GM12878 (cell line): ENCODE results near the gene EVC. TPM values are rescaled to one million over a fixed set of nuclear protein-coding genes. Genes with fewer than 3 reads are reported as not detected.
A peak's percentile ranks its signal among the peaks of the same experiment; 100 is the strongest.

ENCODE experiments used
- ATAC-seq: fragments of 200-7000 bp; cut with Tn5 transposase; 3 replicates; pipeline ENCODE4 v1.9.1; 2020; ENCODE audit warnings: mild to moderate bottlenecking, moderate library complexity
- BruUV-seq: library from RNA; stranded (reverse); fragments of 400-500 nt; replicated peaks from 2 replicates; lab custom pipeline; 2021; lab: Mats Ljungman, UMichigan
- CTCF ChIA-PET: fragments of 300-600 bp; sonication (Branson Sonifier 250); formaldehyde crosslinking; extraction: SDS; loops from one replicate; lab custom pipeline; 2021; ENCODE audit warnings: inconsistent platforms; lab: Yijun Ruan, JAX
- POLR2A ChIA-PET: fragments of 350-600 bp; formaldehyde crosslinking; extraction: SDS; loops from one replicate; lab custom pipeline; 2021; ENCODE audit warnings: inconsistent platforms; lab: Charles Lee
- RAD21 ChIA-PET: fragments of 300-600 bp; sonication (Branson Sonifier 250); formaldehyde crosslinking; loops from one replicate; lab custom pipeline; 2023; ENCODE audit warnings: antibody characterized with exemption; ENCODE audit not compliant: unreplicated experiment; lab: Charles Lee
- SMC1A ChIA-PET: fragments of 300-600 bp; sonication (Branson Sonifier 250); formaldehyde crosslinking; loops from one replicate; lab custom pipeline; 2023; ENCODE audit not compliant: unreplicated experiment, uncharacterized antibody; lab: Charles Lee
- DNase-seq: peaks from one replicate; pipeline ENCODE4 v3.0.0-alpha.2; 2011; ENCODE audit warnings: low read depth, low spot score
- FAIRE-seq: peaks from 3 replicates; lab custom pipeline; 2011; peaks lifted over from hg19 to GRCh38; lab: Jason Lieb, UNC
- H2AFZ ChIP-seq: 2 replicates; pipeline ENCODE4 v1.6.0; 2011; ENCODE audit warnings: low read depth, low read length, control low read depth; ENCODE audit not compliant: control insufficient read depth
- H3K27ac ChIP-seq: 2 replicates; pipeline ENCODE4 v1.5.1; 2011; ENCODE audit warnings: control low read depth; ENCODE audit not compliant: control insufficient read depth, insufficient read depth
- H3K27me3 ChIP-seq, 2 experiments: replicated peaks in 1 of 2; 2 replicates each; pipeline versions ENCODE4 v1.6.0 to v1.6.1; 2011; ENCODE audit warnings: low read length in 1 of 2; ENCODE audit not compliant: control insufficient read depth in 2 of 2, insufficient read depth in 2 of 2
- H3K36me3 ChIP-seq, 2 experiments: 2 replicates each; pipeline ENCODE4 v1.5.1; 2011; ENCODE audit warnings: low read length in 1 of 2; ENCODE audit not compliant: control insufficient read depth in 2 of 2, insufficient read depth in 2 of 2
- H3K4me1 ChIP-seq: 2 replicates; pipeline ENCODE4 v1.6.1; 2011; ENCODE audit warnings: mild to moderate bottlenecking, low read length, moderate library complexity, mixed read lengths; ENCODE audit not compliant: control insufficient read depth, insufficient read depth
- H3K4me2 ChIP-seq: 2 replicates; pipeline ENCODE4 v1.6.0; 2011; ENCODE audit warnings: control low read depth; ENCODE audit not compliant: control insufficient read depth, insufficient read depth
- H3K4me3 ChIP-seq: fragments of 200-600 bp; sonication (generic); 2 replicates; pipeline ENCODE4 v1.5.1; 2016
- H3K79me2 ChIP-seq: 2 replicates; pipeline ENCODE4 v1.6.0; 2011; ENCODE audit warnings: low read length; ENCODE audit not compliant: control insufficient read depth, insufficient read depth
- H3K9ac ChIP-seq: 2 replicates; pipeline ENCODE4 v1.8.0; 2011; ENCODE audit warnings: low read length, control low read depth, mixed read lengths; ENCODE audit not compliant: control insufficient read depth, insufficient read depth
- H3K9me3 ChIP-seq: replicated peaks from 3 replicates; pipeline ENCODE4 v1.5.1; 2011; ENCODE audit warnings: mild to moderate bottlenecking, low read length; ENCODE audit not compliant: control insufficient read depth, insufficient read depth
- H4K20me1 ChIP-seq: 2 replicates; pipeline ENCODE4 v1.6.0; 2011; ENCODE audit not compliant: control insufficient read depth, insufficient read depth
- RAD21 ChIP-seq: IDR thresholded peaks from 2 replicates; pipeline ENCODE4 v1.6.1; 2011; ENCODE audit warnings: mild to moderate bottlenecking, low read depth, low read length, moderate library complexity; ENCODE audit not compliant: insufficient read depth
- RELA ChIP-seq: fragments of 450-650 bp; IDR thresholded peaks from 2 replicates; pipeline ENCODE4 v1.8.0; 2014; ENCODE audit warnings: borderline replicate concordance; ENCODE audit not compliant: partially characterized antibody
- SMC3 ChIP-seq: IDR thresholded peaks from 2 replicates; pipeline ENCODE4 v1.6.1; 2011; ENCODE audit warnings: low read length, improper control_type of control experiment, borderline replicate concordance
- SPI1 ChIP-seq: IDR thresholded peaks from 2 replicates; pipeline ENCODE4 v1.6.1; 2011; ENCODE audit warnings: low read depth, mild to moderate bottlenecking, low read length, moderate library complexity, borderline replicate concordance; ENCODE audit not compliant: insufficient read depth
- YY1 ChIP-seq: IDR thresholded peaks from 2 replicates; pipeline ENCODE4 v1.6.1; 2011; ENCODE audit warnings: low read depth, mild to moderate bottlenecking, low read length
- WGBS: methylation state at CpG from one replicate; pipeline ENCODE4 v1.1.6; 2016; ENCODE audit warnings: low lambda C conversion rate; ENCODE audit not compliant: insufficient replicate concordance, insufficient coverage; ENCODE audit errors: missing lambda C conversion rate; 5-methylcytosine and 5-hydroxymethylcytosine counted together
- in situ Hi-C: fragments of 300-500 bp; cut with MboI; formaldehyde crosslinking; loops from 9 replicates; pipeline ENCODE4 v1.14.3; 2018; ENCODE audit warnings: mixed read lengths
- intact Hi-C: fragments of 100-400 bp; cut with micrococcal nuclease; formaldehyde crosslinking; loops from one replicate; pipeline ENCODE4 v1.14.2; 2022; ENCODE audit not compliant: unreplicated experiment
- polyA plus RNA-seq, 11 experiments: library from polyadenylated mRNA; depleted of rRNA in 4 of 11; unstranded in 6 of 11; stranded (reverse) in 5 of 11; fragments of >200 nt; fragmentation: Nextera tagmentation in 4 of 11; fragmentation: Illumina TruSeq in 1 of 11; extraction: Ambion mirVana in 4 of 11; extraction: Trizol in 1 of 11; gene quantifications; 1 replicate in 1 of 11; 2 replicates in 10 of 11; pipeline versions ENCODE4 v1.2.1 to v1.2.3, GENCODE V29; 2011 to 2016; ENCODE audit warnings: inconsistent platforms in 2 of 11, missing spikeins in 2 of 11, low read depth in 1 of 11
- total RNA-seq, 4 experiments: library from RNA; depleted of rRNA in 3 of 4; stranded (reverse); fragments of >200 nt in 3 of 4; fragmentation: Illumina TruSeq in 1 of 4; extraction: Trizol in 1 of 4; gene quantifications; 2 replicates each; pipeline versions ENCODE4 v1.2.1 to v1.2.3, GENCODE V29; 2013 to 2021
- TF ChIP-seq, protein P1 (sequence below), 3 experiments: IDR thresholded peaks in 2 of 3; conservative IDR thresholded peaks in 1 of 3; 2 replicates each; pipeline ENCODE4 v1.5.1; 2011; ENCODE audit warnings: low read depth in 3 of 3, low read length in 3 of 3, mild to moderate bottlenecking in 3 of 3, control low read depth in 2 of 3, moderate library complexity in 2 of 3, inconsistent platforms in 1 of 3, mixed read lengths in 1 of 3; ENCODE audit not compliant: control insufficient read depth in 2 of 3, insufficient read depth in 1 of 3; ENCODE audit errors: extremely low read depth in 1 of 3

Gene EVC
- total and polyA plus RNA-seq, 10 of the 15 experiments (the other 5 are each of a cell fraction or from before 2014, with no cell fraction given): 0.87 to 55.9 (median 15.6) TPM

DNA sequence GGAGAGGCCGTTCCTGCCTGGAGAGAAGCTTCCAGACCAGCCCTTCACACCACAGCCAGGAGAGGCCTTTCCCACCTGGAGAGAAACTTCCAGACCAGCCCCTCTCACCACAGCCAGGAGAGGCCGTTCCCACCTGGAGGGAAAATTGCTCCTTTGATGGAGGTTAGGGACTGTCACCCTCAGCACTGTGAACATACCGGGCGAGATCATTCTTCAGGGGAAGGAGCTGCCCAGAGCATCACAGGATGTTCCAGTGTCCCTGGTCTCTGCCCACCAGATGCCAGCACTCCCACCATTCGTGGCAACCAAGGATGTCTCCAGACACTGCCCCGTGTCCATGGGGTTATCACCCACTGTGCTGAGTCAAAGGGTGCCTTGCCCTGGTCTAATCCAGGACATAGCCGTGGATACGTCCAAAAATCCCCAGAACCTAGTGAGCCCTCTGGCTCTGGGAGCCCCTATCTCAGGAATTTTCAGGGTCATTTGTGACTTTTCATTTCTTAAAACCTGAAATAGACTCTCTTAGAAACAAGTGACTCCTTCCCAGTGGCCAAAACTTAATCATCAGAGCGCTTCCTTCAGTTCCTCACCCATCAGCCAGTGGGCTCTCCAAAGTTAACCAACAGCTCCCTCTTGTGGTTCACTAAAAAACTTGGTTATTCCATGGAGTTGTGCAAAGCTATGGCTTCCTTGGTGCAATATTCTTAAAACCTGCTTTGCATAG lies 101.7 kb downstream of the EVC start:
- Histone ChIP-seq H3K36me3 (no peaks in the 10 kb centered on the region; a peak in 2 of 4 replicates), H3K27ac (no peak overlapping the region), H3K4me1 (no peaks in the 10 kb centered on the region), H3K4me2 (no peak overlapping the region), H2AFZ (no peak overlapping the region), H3K9me3 (no peaks in the 10 kb centered on the region; the same call in 2 of the 3 replicates), H3K27me3 (no peaks in the 10 kb centered on the region), H3K79me2 (no peaks in the 10 kb centered on the region), H3K4me3 (no peak overlapping the region), H3K9ac (no peak overlapping the region), H4K20me1 (no peaks in the 10 kb centered on the region)
- no TSS peak for BruUV-seq
- ChIA-PET RAD21 (interaction anchor here (0.6 to 1.4 kb wide), 3 partner anchors 10 to 1135 kb away, joined by 3 read pairs; no protein-coding TSS in a partner anchor), CTCF (interaction anchor here (0.6 to 1.9 kb wide), 12 partner anchors 9 to 1340 kb away, joined by 3 to 9 read pairs (median 3); no protein-coding TSS in a partner anchor), POLR2A (interaction anchor here (1.1 kb wide), 1 partner anchor 9 kb away, joined by 3 read pairs; no protein-coding TSS in a partner anchor), SMC1A (interaction anchor here (0.6 to 0.7 kb wide), 2 partner anchors 174 to 347 kb away, joined by 3 read pairs; no protein-coding TSS in a partner anchor)
- TF ChIP-seq RAD21: peak; percentile 91
- no peak for TF ChIP-seq SPI1
- TF ChIP-seq SMC3: peak; percentile 67; the same call in 1 of the 2 replicates
- 0 out of 2 replicates have a peak, but pooled peaks have one; percentile 48 for TF ChIP-seq YY1
- TF ChIP-seq, protein P1, sequence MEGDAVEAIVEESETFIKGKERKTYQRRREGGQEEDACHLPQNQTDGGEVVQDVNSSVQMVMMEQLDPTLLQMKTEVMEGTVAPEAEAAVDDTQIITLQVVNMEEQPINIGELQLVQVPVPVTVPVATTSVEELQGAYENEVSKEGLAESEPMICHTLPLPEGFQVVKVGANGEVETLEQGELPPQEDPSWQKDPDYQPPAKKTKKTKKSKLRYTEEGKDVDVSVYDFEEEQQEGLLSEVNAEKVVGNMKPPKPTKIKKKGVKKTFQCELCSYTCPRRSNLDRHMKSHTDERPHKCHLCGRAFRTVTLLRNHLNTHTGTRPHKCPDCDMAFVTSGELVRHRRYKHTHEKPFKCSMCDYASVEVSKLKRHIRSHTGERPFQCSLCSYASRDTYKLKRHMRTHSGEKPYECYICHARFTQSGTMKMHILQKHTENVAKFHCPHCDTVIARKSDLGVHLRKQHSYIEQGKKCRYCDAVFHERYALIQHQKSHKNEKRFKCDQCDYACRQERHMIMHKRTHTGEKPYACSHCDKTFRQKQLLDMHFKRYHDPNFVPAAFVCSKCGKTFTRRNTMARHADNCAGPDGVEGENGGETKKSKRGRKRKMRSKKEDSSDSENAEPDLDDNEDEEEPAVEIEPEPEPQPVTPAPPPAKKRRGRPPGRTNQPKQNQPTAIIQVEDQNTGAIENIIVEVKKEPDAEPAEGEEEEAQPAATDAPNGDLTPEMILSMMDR (IDR thresholded peaks at IDR 0.05 in 2 of 3, conservative IDR thresholded peaks at IDR 0.05 in 1 of 3; ENCODE audit: control insufficient read depth in 2 of 3, extremely low read depth in 1 of 3, insufficient read depth in 1 of 3, low read depth in 3 of 3, low read length in 3 of 3): peak; percentile 55 to 74 (median 69); a peak in 5 of 6 replicates
- TF ChIP-seq RELA: no peak
- DNase-seq: no peak
- intact Hi-C loops: loop anchor here (1.0 to 2.0 kb wide), 2 partner anchors 412 to 817 kb away; no protein-coding TSS in a partner anchor
- in situ Hi-C loops: loop anchor here (10.0 kb wide), 3 partner anchors 408 to 1328 kb away; no protein-coding TSS in a partner anchor
- 33% methylated on average over 9 of the region's 9 CpGs for WGBS
- ATAC-seq: peak; percentile 92
- FAIRE-seq: peak; percentile 64
